ENCODE results near the gene GPC5.

Gene GPC5

GRCh38 chr13:92346046-92346445 is 947.6 kb downstream of the GPC5 start:
- DNase-seq (ENCODE audit: low read depth in 2 of 2): no peak

- no peak for DNase-seq (ENCODE audit: low read depth in 2 of 2)
Observed at GRCh38 chr13:92354583-92354982, 956.2 kb downstream of the GPC5 start.

- DNase-seq (ENCODE audit: low read depth in 2 of 2): no peak
Observed at GRCh38 chr13:92355213-92355612, 956.8 kb downstream of the GPC5 start.

- DNase-seq (ENCODE audit: low read depth in 2 of 2): no peak
Observed at GRCh38 chr13:92362717-92363116, 964.3 kb downstream of the GPC5 start.

GRCh38 chr13:92365904-92366303 is 967.5 kb downstream of the GPC5 start:
- DNase-seq (ENCODE audit: low read depth in 2 of 2): no peak

GRCh38 chr13:92377396-92377795 is 979.0 kb downstream of the GPC5 start:
- no peak for DNase-seq (ENCODE audit: low read depth in 2 of 2)

GRCh38 chr13:92379371-92379770 is 981.0 kb downstream of the GPC5 start:
- no peak for DNase-seq (ENCODE audit: low read depth in 2 of 2)

GRCh38 chr13:92384410-92384809 is 986.0 kb downstream of the GPC5 start:
- no peak for DNase-seq (ENCODE audit: low read depth in 2 of 2)

GRCh38 chr13:92387245-92387644 is 988.8 kb downstream of the GPC5 start:
- DNase-seq (ENCODE audit: low read depth in 2 of 2): no peak

- no peak for DNase-seq (ENCODE audit: low read depth in 2 of 2)
Observed at GRCh38 chr13:92390217-92390616, 991.8 kb downstream of the GPC5 start.

GRCh38 chr13:92403606-92404005 is 1005.2 kb downstream of the GPC5 start:
- no peak for DNase-seq (ENCODE audit: low read depth in 2 of 2)

GRCh38 chr13:92407858-92408257 is 1009.4 kb downstream of the GPC5 start:
- DNase-seq (ENCODE audit: low read depth in 2 of 2): no peak

GRCh38 chr13:92412481-92412880 is 1014.1 kb downstream of the GPC5 start:
- no peak for DNase-seq (ENCODE audit: low read depth in 2 of 2)

- no peak for DNase-seq (ENCODE audit: low read depth in 2 of 2)
Observed at GRCh38 chr13:92412996-92413395, 1014.6 kb downstream of the GPC5 start.

- no peak for DNase-seq (ENCODE audit: low read depth in 2 of 2)
Observed at GRCh38 chr13:92413452-92413851, 1015.0 kb downstream of the GPC5 start.

GRCh38 chr13:92414851-92415250 is 1016.4 kb downstream of the GPC5 start:
- no peak for DNase-seq (ENCODE audit: low read depth in 2 of 2)

GRCh38 chr13:92415781-92416180 is 1017.4 kb downstream of the GPC5 start:
- DNase-seq (ENCODE audit: low read depth in 2 of 2): no peak

- DNase-seq (ENCODE audit: low read depth in 2 of 2): no peak
Observed at GRCh38 chr13:92418818-92419412, 1020.5 kb downstream of the GPC5 start.

GRCh38 chr13:92429231-92429630 is 1030.8 kb downstream of the GPC5 start:
- no peak for DNase-seq (ENCODE audit: low read depth in 2 of 2)

GRCh38 chr13:92433386-92433785 is 1035.0 kb downstream of the GPC5 start:
- DNase-seq (ENCODE audit: low read depth in 2 of 2): no peak

- no peak for DNase-seq (ENCODE audit: low read depth in 2 of 2)
Observed at GRCh38 chr13:92433963-92434362, 1035.5 kb downstream of the GPC5 start.

- DNase-seq (ENCODE audit: low read depth in 2 of 2): no peak
Observed at GRCh38 chr13:92436924-92437323, 1038.5 kb downstream of the GPC5 start.

GRCh38 chr13:92444244-92444643 is 1045.8 kb downstream of the GPC5 start:
- no peak for DNase-seq (ENCODE audit: low read depth in 2 of 2)

- DNase-seq (ENCODE audit: low read depth in 2 of 2): no peak
Observed at GRCh38 chr13:92451060-92451459, 1052.6 kb downstream of the GPC5 start.

Data from stimulated activated CD4-positive, alpha-beta T cell treated with anti-CD3 and anti-CD28 coated beads, Interleukin-1b, Interleukin-23, amount 100 ng/mL, for 4 hours (primary cell).